ENCODE data around the gene PKM.

PKM gene

GRCh38 chr15:72235298-72235697 is 4.3 kb upstream of the PKM start:
- DNase-seq (ENCODE audit: low read depth in 2 of 2) = no peak

GRCh38 chr15:72233769-72234168 is 2.8 kb upstream of the PKM start:
- no peak for DNase-seq (ENCODE audit: low read depth in 2 of 2)

- peak in 1 of 2 donors; percentile 41 for DNase-seq (ENCODE audit: low read depth in 2 of 2)
These were observed 966 bp upstream of the PKM start for GRCh38 chr15:72231833-72232478.

- peak; percentile 75 to 88 for DNase-seq (ENCODE audit: low read depth in 2 of 2)
These were observed 559 bp downstream of the PKM start for GRCh38 chr15:72230197-72231065.

- no peak for DNase-seq (ENCODE audit: low read depth in 2 of 2)
These were observed 1.1 kb downstream of the PKM start for GRCh38 chr15:72229947-72230196.

GRCh38 chr15:72229076-72229946 is 1.7 kb downstream of the PKM start:
- peak in 1 of 2 donors; percentile 46 for DNase-seq (ENCODE audit: low read depth in 2 of 2)

GRCh38 chr15:72227720-72228119 is 3.3 kb downstream of the PKM start:
- no peak for DNase-seq (ENCODE audit: low read depth in 2 of 2)

GRCh38 chr15:72227192-72227586 is 3.8 kb downstream of the PKM start:
- DNase-seq (ENCODE audit: low read depth in 2 of 2) = peak in 1 of 2 donors; percentile 33

- no peak for DNase-seq (ENCODE audit: low read depth in 2 of 2)
These were observed 7.7 kb downstream of the PKM start for GRCh38 chr15:72223278-72223677.

GRCh38 chr15:72222393-72222792 is 8.6 kb downstream of the PKM start:
- no peak for DNase-seq (ENCODE audit: low read depth in 2 of 2)

GRCh38 chr15:72220687-72221086 is 10.3 kb downstream of the PKM start:
- DNase-seq (ENCODE audit: low read depth in 2 of 2) = no peak

- no peak for DNase-seq (ENCODE audit: low read depth in 2 of 2)
These were observed 13.8 kb downstream of the PKM start for GRCh38 chr15:72217216-72217615.

GRCh38 chr15:72216079-72216478 is 14.9 kb downstream of the PKM start:
- DNase-seq (ENCODE audit: low read depth in 2 of 2) = no peak

GRCh38 chr15:72207558-72208085 is 23.4 kb downstream of the PKM start:
- no peak for DNase-seq (ENCODE audit: low read depth in 2 of 2)

- no peak for DNase-seq (ENCODE audit: low read depth in 2 of 2)
These were observed 24.4 kb downstream of the PKM start for GRCh38 chr15:72206677-72207000.

GRCh38 chr15:72205896-72206676 is 24.9 kb downstream of the PKM start:
- DNase-seq (ENCODE audit: low read depth in 2 of 2) = no peak

- DNase-seq (ENCODE audit: low read depth in 2 of 2) = no peak
These were observed 25.7 kb downstream of the PKM start for GRCh38 chr15:72205273-72205672.

- DNase-seq (ENCODE audit: low read depth in 2 of 2) = no peak
These were observed 27.5 kb downstream of the PKM start for GRCh38 chr15:72203507-72203837.

- no peak for DNase-seq (ENCODE audit: low read depth in 2 of 2)
These were observed 28.0 kb downstream of the PKM start for GRCh38 chr15:72202801-72203506.

- DNase-seq (ENCODE audit: low read depth in 2 of 2) = no peak
These were observed 28.7 kb downstream of the PKM start for GRCh38 chr15:72202302-72202701.

GRCh38 chr15:72201391-72201921 is 29.5 kb downstream of the PKM start:
- no peak for DNase-seq (ENCODE audit: low read depth in 2 of 2)

All from stimulated activated CD4-positive, alpha-beta T cell treated with anti-CD3 and anti-CD28 coated beads, Interleukin-1b, Interleukin-23, amount 100 ng/mL, for 4 hours (primary cell).